ENCODE measurements around the gene IL13RA1.
"Not testable (repeated sequence)": the region's sequence is repeated elsewhere in the genome, so short reads cannot be mapped to it uniquely, and the experiment has no call there.

Gene IL13RA1

GRCh38 chrX:118702741-118703140, 24.7 kb upstream of the IL13RA1 start:
- no peak overlapping the region for H2BK120ac ChIP-seq (ENCODE audit: low read depth, low read length)
- H4K91ac ChIP-seq (ENCODE audit: low read length) = no peak overlapping the region
- no peak overlapping the region for H2AFZ ChIP-seq (ENCODE audit: low read depth, low read length)
- H3K9ac ChIP-seq (ENCODE audit: low read length) = no peak overlapping the region
- DNase-seq = peak; percentile 18
- H3K9me3 ChIP-seq (ENCODE audit: control insufficient read depth, low read length) = no peaks in the 10 kb centered on the region
- H3K36me3 ChIP-seq (ENCODE audit: control insufficient read depth in 1 of 2, insufficient read depth in 2 of 2, low read depth in 1 of 2, low read length in 2 of 2) = no peaks in the 10 kb centered on the region
- H2BK5ac ChIP-seq (ENCODE audit: low read depth, low read length, poor library complexity, severe bottlenecking) = no peak overlapping the region
- no peak overlapping the region for H3K18ac ChIP-seq (ENCODE audit: low read depth in 1 of 2, low read length in 2 of 2)
- H3K14ac ChIP-seq (ENCODE audit: low read length in 2 of 2) = no peak overlapping the region
- H3K4me1 ChIP-seq (ENCODE audit: control insufficient read depth, insufficient read depth, low read depth, low read length) = no peaks in the 10 kb centered on the region
- H2BK12ac ChIP-seq (ENCODE audit: low read length in 2 of 2) = no peak overlapping the region
- no peak overlapping the region for H3K4me3 ChIP-seq (ENCODE audit: insufficient read depth in 1 of 2, low read depth in 1 of 2, low read length in 2 of 2)
- H3K4me2 ChIP-seq (ENCODE audit: low read length, poor library complexity, severe bottlenecking) = no peak overlapping the region
- H4K8ac ChIP-seq (ENCODE audit: low read length) = no peak overlapping the region
- WGBS = no CpG with 5 or more reads among the region's 5 CpGs
- no peak overlapping the region for H2AK5ac ChIP-seq (ENCODE audit: low read length, severe bottlenecking)
- H2BK15ac ChIP-seq (ENCODE audit: low read depth, poor library complexity, severe bottlenecking) = no peak overlapping the region
- no peak overlapping the region for H3K4ac ChIP-seq (ENCODE audit: low read depth in 1 of 2, low read length in 2 of 2)
- H3K23ac ChIP-seq (ENCODE audit: low read length in 2 of 2) = no peak overlapping the region
- H3K27ac ChIP-seq (ENCODE audit: low read length, poor library complexity, severe bottlenecking) = no peak overlapping the region
- no peaks in the 10 kb centered on the region for H3K27me3 ChIP-seq (ENCODE audit: control insufficient read depth in 1 of 2, insufficient read depth in 1 of 2, low read length in 2 of 2)
- no peaks in the 10 kb centered on the region for H3K79me1 ChIP-seq (replicated peaks; ENCODE audit: low read length, poor library complexity, severe bottlenecking)

DNA sequence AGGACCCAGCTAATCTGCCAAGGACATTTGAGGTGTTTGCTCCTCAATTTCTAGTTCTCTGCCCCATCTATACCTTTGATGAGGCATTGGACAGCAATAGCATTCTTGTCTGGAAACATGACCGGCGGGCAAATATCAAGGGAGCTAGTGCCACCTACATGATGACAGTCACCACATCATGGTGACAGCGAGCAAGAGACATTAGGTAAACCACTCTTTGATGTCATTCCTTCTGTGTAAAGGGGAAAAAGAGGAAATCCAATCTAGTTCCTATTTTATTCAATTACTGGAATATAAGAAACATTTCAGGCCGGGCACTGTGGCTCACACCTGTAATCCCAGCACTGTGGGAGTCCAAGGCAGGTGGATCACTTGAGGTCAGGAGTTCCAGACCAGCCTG, 20.7 kb upstream of the IL13RA1 start:
- Histone ChIP-seq H3K4me3 (ENCODE audit: insufficient read depth in 1 of 2, low read depth in 1 of 2, low read length in 2 of 2) (no peak overlapping the region), H3K36me3 (ENCODE audit: control insufficient read depth in 1 of 2, insufficient read depth in 2 of 2, low read depth in 1 of 2, low read length in 2 of 2) (no peaks in the 10 kb centered on the region), H3K18ac (ENCODE audit: low read depth in 1 of 2, low read length in 2 of 2) (no peak overlapping the region), H3K79me1 (replicated peaks; ENCODE audit: low read length, poor library complexity, severe bottlenecking) (no peaks in the 10 kb centered on the region), H2BK5ac (ENCODE audit: low read depth, low read length, poor library complexity, severe bottlenecking) (no peak overlapping the region), H3K27ac (ENCODE audit: low read length, poor library complexity, severe bottlenecking) (no peak overlapping the region), H3K14ac (ENCODE audit: low read length in 2 of 2) (no peak overlapping the region), H3K9me3 (ENCODE audit: control insufficient read depth, low read length) (no peaks in the 10 kb centered on the region), H3K27me3 (ENCODE audit: control insufficient read depth in 1 of 2, insufficient read depth in 1 of 2, low read length in 2 of 2) (no peaks in the 10 kb centered on the region), H3K9ac (ENCODE audit: low read length) (no peak overlapping the region), H2BK12ac (ENCODE audit: low read length in 2 of 2) (no peak overlapping the region), H2BK15ac (ENCODE audit: low read depth, poor library complexity, severe bottlenecking) (no peak overlapping the region), H4K91ac (ENCODE audit: low read length) (no peak overlapping the region), H3K23ac (ENCODE audit: low read length in 2 of 2) (no peak overlapping the region), H2AK5ac (ENCODE audit: low read length, severe bottlenecking) (no peak overlapping the region), H2AFZ (ENCODE audit: low read depth, low read length) (no peak overlapping the region), H2BK120ac (ENCODE audit: low read depth, low read length) (no peak overlapping the region), H3K4ac (ENCODE audit: low read depth in 1 of 2, low read length in 2 of 2) (no peak overlapping the region), H4K8ac (ENCODE audit: low read length) (no peak overlapping the region), H3K4me1 (ENCODE audit: control insufficient read depth, insufficient read depth, low read depth, low read length) (no peaks in the 10 kb centered on the region), H3K4me2 (ENCODE audit: low read length, poor library complexity, severe bottlenecking) (no peak overlapping the region)
- 92% methylated on average over 3 of the region's 4 CpGs for WGBS
- no peak for DNase-seq

GRCh38 chrX:118714521-118714920, 12.9 kb upstream of the IL13RA1 start:
- H3K4me2 ChIP-seq (ENCODE audit: low read length, poor library complexity, severe bottlenecking) = no peak overlapping the region
- H3K18ac ChIP-seq (ENCODE audit: low read depth in 1 of 2, low read length in 2 of 2) = no peak overlapping the region
- H2BK5ac ChIP-seq (ENCODE audit: low read depth, low read length, poor library complexity, severe bottlenecking) = no peak overlapping the region
- no peak overlapping the region for H4K91ac ChIP-seq (ENCODE audit: low read length)
- no peaks in the 10 kb centered on the region for H3K9me3 ChIP-seq (ENCODE audit: control insufficient read depth, low read length)
- no peak overlapping the region for H3K27ac ChIP-seq (ENCODE audit: low read length, poor library complexity, severe bottlenecking)
- H2BK120ac ChIP-seq (ENCODE audit: low read depth, low read length) = no peak overlapping the region
- H3K9ac ChIP-seq (ENCODE audit: low read length) = no peak overlapping the region
- no peak overlapping the region for H3K4me3 ChIP-seq (ENCODE audit: insufficient read depth in 1 of 2, low read depth in 1 of 2, low read length in 2 of 2)
- no CpG with 5 or more reads among the region's 1 CpG for WGBS
- DNase-seq = no peak
- no peaks in the 10 kb centered on the region for H3K79me1 ChIP-seq (replicated peaks; ENCODE audit: low read length, poor library complexity, severe bottlenecking)
- no peak overlapping the region for H2BK12ac ChIP-seq (ENCODE audit: low read length in 2 of 2)
- no peak overlapping the region for H3K14ac ChIP-seq (ENCODE audit: low read length in 2 of 2)
- H3K36me3 ChIP-seq (ENCODE audit: control insufficient read depth in 1 of 2, insufficient read depth in 2 of 2, low read depth in 1 of 2, low read length in 2 of 2) = no peaks in the 10 kb centered on the region
- H3K23ac ChIP-seq (ENCODE audit: low read length in 2 of 2) = no peak overlapping the region
- H2AK5ac ChIP-seq (ENCODE audit: low read length, severe bottlenecking) = no peak overlapping the region
- no peaks in the 10 kb centered on the region for H3K27me3 ChIP-seq (ENCODE audit: control insufficient read depth in 1 of 2, insufficient read depth in 1 of 2, low read length in 2 of 2)
- H4K8ac ChIP-seq (ENCODE audit: low read length) = no peak overlapping the region
- H2AFZ ChIP-seq (ENCODE audit: low read depth, low read length) = no peak overlapping the region
- H3K4me1 ChIP-seq (ENCODE audit: control insufficient read depth, insufficient read depth, low read depth, low read length) = no peaks in the 10 kb centered on the region
- no peak overlapping the region for H3K4ac ChIP-seq (ENCODE audit: low read depth in 1 of 2, low read length in 2 of 2)
- H2BK15ac ChIP-seq (ENCODE audit: low read depth, poor library complexity, severe bottlenecking) = no peak overlapping the region

- not testable (repeated sequence) for DNase-seq; H2BK12ac ChIP-seq (ENCODE audit: low read length in 2 of 2); H3K23ac ChIP-seq (ENCODE audit: low read length in 2 of 2); H3K18ac ChIP-seq (ENCODE audit: low read depth in 1 of 2, low read length in 2 of 2); H3K79me1 ChIP-seq (replicated peaks; ENCODE audit: low read length, poor library complexity, severe bottlenecking); H3K14ac ChIP-seq (ENCODE audit: low read length in 2 of 2); H3K9ac ChIP-seq (ENCODE audit: low read length); H3K4me1 ChIP-seq (ENCODE audit: control insufficient read depth, insufficient read depth, low read depth, low read length); H2BK5ac ChIP-seq (ENCODE audit: low read depth, low read length, poor library complexity, severe bottlenecking); H2BK15ac ChIP-seq (ENCODE audit: low read depth, poor library complexity, severe bottlenecking); H2BK120ac ChIP-seq (ENCODE audit: low read depth, low read length); H3K27ac ChIP-seq (ENCODE audit: low read length, poor library complexity, severe bottlenecking); H2AK5ac ChIP-seq (ENCODE audit: low read length, severe bottlenecking); H3K4me2 ChIP-seq (ENCODE audit: low read length, poor library complexity, severe bottlenecking); H3K27me3 ChIP-seq (ENCODE audit: control insufficient read depth in 1 of 2, insufficient read depth in 1 of 2, low read length in 2 of 2); H3K9me3 ChIP-seq (ENCODE audit: control insufficient read depth, low read length); H2AFZ ChIP-seq (ENCODE audit: low read depth, low read length); H3K36me3 ChIP-seq (ENCODE audit: control insufficient read depth in 1 of 2, insufficient read depth in 2 of 2, low read depth in 1 of 2, low read length in 2 of 2); H4K91ac ChIP-seq (ENCODE audit: low read length); H3K4ac ChIP-seq (ENCODE audit: low read depth in 1 of 2, low read length in 2 of 2); H3K4me3 ChIP-seq (ENCODE audit: insufficient read depth in 1 of 2, low read depth in 1 of 2, low read length in 2 of 2); H4K8ac ChIP-seq (ENCODE audit: low read length)
- 93% methylated on average over 14 of the region's 14 CpGs for WGBS
Measured at GRCh38 chrX:118715917-118716316, 11.5 kb upstream of the IL13RA1 start.
